Colonic mucosa (tissue), 4 donors: ENCODE data around the gene COL6A2. TPM values are rescaled to one million over a fixed set of nuclear protein-coding genes. Genes with fewer than 3 reads are reported as not detected.

Source experiments
- DNase-seq: peaks from one replicate; pipeline ENCODE4 v3.0.0-alpha.2; 2020
- H3K27ac ChIP-seq: fragments of 200-600 bp; one replicate; pipeline ENCODE4 v1.8.0; 2021
- H3K27me3 ChIP-seq: fragments of 200-600 bp; one replicate; pipeline ENCODE4 v1.8.0; 2021
- H3K36me3 ChIP-seq: fragments of 200-600 bp; one replicate; pipeline ENCODE4 v1.8.0; 2021
- H3K4me1 ChIP-seq: fragments of 200-600 bp; one replicate; pipeline ENCODE4 v1.8.0; 2021; ENCODE audit warnings: mild to moderate bottlenecking
- H3K4me3 ChIP-seq: fragments of 200-600 bp; one replicate; pipeline ENCODE4 v1.8.0; 2021
- H3K9ac ChIP-seq, 2 donors: one replicate each; pipeline ENCODE4 v1.7.0; 2013; ENCODE audit warnings: control low read depth in 2 of 2, low read depth in 2 of 2, low read length in 2 of 2
- H3K9me3 ChIP-seq: fragments of 200-600 bp; one replicate; pipeline ENCODE4 v1.8.0; 2021
- CTCF ChIP-seq: fragments of 200-600 bp; IDR thresholded peaks from one replicate; pipeline ENCODE4 v1.8.0; 2022; ENCODE audit warnings: antibody characterized with exemption, mild to moderate bottlenecking
- intact Hi-C: fragments of 100-400 bp; cut with DNase I; formaldehyde crosslinking; loops from one replicate; pipeline ENCODE4 v1.14.1; 2022
- total RNA-seq, 2 donors: library from RNA; stranded (reverse); fragmentation: NEBNext Ultra II Directional in 1 of 2; extraction: Animal tissue kit (Norgen Biotek cat#: 25700) in 1 of 2; gene quantifications; one replicate each; pipeline ENCODE4 v1.2.1, GENCODE V29; 2021
- donor health status: healthy.
- donor health status: DM: no; HTN: no; CAD: no.
- donor health status: DM: no; HTN: no; CAD: no.

Gene COL6A2
- total RNA-seq, 2 donors from 2014 or later: 55.7 to 190 TPM

GRCh38 chr21:46093668-46094400, 4.1 kb upstream of the COL6A2 start:
- DNase-seq: no peak
- H3K27ac ChIP-seq: peak overlapping the region; percentile 78

GRCh38 chr21:46094401-46095082, 3.4 kb upstream of the COL6A2 start:
- Histone ChIP-seq H3K27ac (no peak overlapping the region), H3K27me3 (peaks cover 22% of the 10 kb centered on the region), H3K36me3 (no peaks in the 10 kb centered on the region), H3K4me3 (no peak overlapping the region), H3K4me1 (no peaks in the 10 kb centered on the region), H3K9me3 (no peaks in the 10 kb centered on the region), H3K9ac (no peak overlapping the region)
- DNase-seq: no peak
- TF ChIP-seq CTCF: no peak
- intact Hi-C loops: loop anchor here (5.0 kb wide), 1 partner anchor 112 kb away; the partner anchor contains the start of gene COL6A1

More at GRCh38 chr21:46093668-46094400, 4.1 kb upstream of the COL6A2 start:
- no peaks in the 10 kb centered on the region for H3K36me3 ChIP-seq
- peaks cover 18% of the 10 kb centered on the region for H3K27me3 ChIP-seq
- H3K4me3 ChIP-seq: no peak overlapping the region
- TF ChIP-seq CTCF: no peak
- H3K9ac ChIP-seq: no peak overlapping the region
- no peaks in the 10 kb centered on the region for H3K9me3 ChIP-seq
- no peaks in the 10 kb centered on the region for H3K4me1 ChIP-seq
- intact Hi-C loops: no loop called here

- no peak for TF ChIP-seq CTCF
- no peaks in the 10 kb centered on the region for H3K4me1 ChIP-seq
- intact Hi-C loops: loop anchor here (5.0 kb wide), 1 partner anchor 113 kb away; the partner anchor contains the start of gene COL6A1
These were observed 2.7 kb upstream of the COL6A2 start for GRCh38 chr21:46095083-46095719.

GRCh38 chr21:46095814-46096595, 1.9 kb upstream of the COL6A2 start:
- H3K36me3 ChIP-seq: no peaks in the 10 kb centered on the region
- H3K27ac ChIP-seq: no peak overlapping the region
- H3K27me3 ChIP-seq: peaks cover 22% of the 10 kb centered on the region

More at GRCh38 chr21:46095083-46095719, 2.7 kb upstream of the COL6A2 start:
- H3K27ac ChIP-seq: no peak overlapping the region
- no peaks in the 10 kb centered on the region for H3K9me3 ChIP-seq
- no peak overlapping the region for H3K9ac ChIP-seq
- H3K27me3 ChIP-seq: peaks cover 22% of the 10 kb centered on the region
- no peaks in the 10 kb centered on the region for H3K36me3 ChIP-seq
- H3K4me3 ChIP-seq: no peak overlapping the region
- no peak for DNase-seq

More at GRCh38 chr21:46095814-46096595, 1.9 kb upstream of the COL6A2 start:
- Histone ChIP-seq H3K9me3 (no peaks in the 10 kb centered on the region), H3K9ac (no peak overlapping the region), H3K4me3 (no peak overlapping the region), H3K4me1 (no peaks in the 10 kb centered on the region)
- intact Hi-C loops: loop anchor here (5.0 kb wide), 1 partner anchor 114 kb away; the partner anchor contains the start of gene COL6A1
- TF ChIP-seq CTCF: no peak
- no peak for DNase-seq
